ENCODE measurements around the gene COL6A2.

COL6A2 gene

GRCh38 chr21:46160657-46160906 is 62.7 kb downstream of the COL6A2 start:
- no peak overlapping the region for H3K4me3 ChIP-seq (ENCODE audit: low read length)
- DNase-seq (ENCODE audit: low read depth): no peak
- TF ChIP-seq CTCF (IDR thresholded peaks at IDR 0.05; ENCODE audit: insufficient read depth, low read depth, low read length, missing control alignments): no peak

- DNase-seq (ENCODE audit: low read depth): peak; percentile 13
- no peak overlapping the region for H3K4me3 ChIP-seq (ENCODE audit: low read length)
- no peak for TF ChIP-seq CTCF (IDR thresholded peaks at IDR 0.05; ENCODE audit: insufficient read depth, low read depth, low read length, missing control alignments)
Measured at GRCh38 chr21:46160907-46161632, 63.2 kb downstream of the COL6A2 start.

GRCh38 chr21:46161633-46162592 is 64.0 kb downstream of the COL6A2 start:
- no peak for DNase-seq (ENCODE audit: low read depth)
- TF ChIP-seq CTCF (IDR thresholded peaks at IDR 0.05; ENCODE audit: insufficient read depth, low read depth, low read length, missing control alignments): no peak
- no peak overlapping the region for H3K4me3 ChIP-seq (ENCODE audit: low read length)

GRCh38 chr21:46163380-46163779 is 65.5 kb downstream of the COL6A2 start:
- no peak for DNase-seq (ENCODE audit: low read depth)
- TF ChIP-seq CTCF (IDR thresholded peaks at IDR 0.05; ENCODE audit: insufficient read depth, low read depth, low read length, missing control alignments): no peak
- H3K4me3 ChIP-seq (ENCODE audit: low read length): no peak overlapping the region

GRCh38 chr21:46165098-46165497 is 67.2 kb downstream of the COL6A2 start:
- no peak overlapping the region for H3K4me3 ChIP-seq (ENCODE audit: low read length)
- no peak for TF ChIP-seq CTCF (IDR thresholded peaks at IDR 0.05; ENCODE audit: insufficient read depth, low read depth, low read length, missing control alignments)
- DNase-seq (ENCODE audit: low read depth): no peak

GRCh38 chr21:46168238-46168637 is 70.3 kb downstream of the COL6A2 start:
- H3K4me3 ChIP-seq (ENCODE audit: low read length): no peak overlapping the region
- no peak for DNase-seq (ENCODE audit: low read depth)
- no peak for TF ChIP-seq CTCF (IDR thresholded peaks at IDR 0.05; ENCODE audit: insufficient read depth, low read depth, low read length, missing control alignments)
